ENCODE data around the gene CHRNA5.

The CHRNA5 gene

GRCh38 chr15:78620527-78621421, 55.5 kb downstream of the CHRNA5 start, which contains the start of gene CHRNA3:
TSS of gene CHRNA3 (minus strand) at chr15:78620996. CDS start at chr15:78620794, 202 bp downstream.
- no peak for DNase-seq

- DNase-seq: no peak
Observed at GRCh38 chr15:78621810-78622402, 56.6 kb downstream of the CHRNA5 start.

GRCh38 chr15:78623786-78624497, 58.6 kb downstream of the CHRNA5 start:
- DNase-seq: no peak

GRCh38 chr15:78624651-78625590, 59.6 kb downstream of the CHRNA5 start:
- DNase-seq: no peak

- no peak for DNase-seq
Observed at GRCh38 chr15:78625606-78626280, 60.4 kb downstream of the CHRNA5 start.

GRCh38 chr15:78626381-78626995, 61.2 kb downstream of the CHRNA5 start:
- DNase-seq: no peak

- DNase-seq: no peak
Observed at GRCh38 chr15:78627348-78627747, 62.0 kb downstream of the CHRNA5 start.

- no peak for DNase-seq
Observed at GRCh38 chr15:78628227-78628626, 62.9 kb downstream of the CHRNA5 start.

- no peak for DNase-seq
Observed at GRCh38 chr15:78629031-78629715, 63.9 kb downstream of the CHRNA5 start.

GRCh38 chr15:78629716-78630065, 64.4 kb downstream of the CHRNA5 start:
- no peak for DNase-seq

- DNase-seq: no peak
Observed at GRCh38 chr15:78630886-78631633, 65.7 kb downstream of the CHRNA5 start.

- DNase-seq: no peak
Observed at GRCh38 chr15:78633348-78633747, 68.0 kb downstream of the CHRNA5 start.

- DNase-seq: no peak
Observed at GRCh38 chr15:78634210-78635145, 69.2 kb downstream of the CHRNA5 start.

GRCh38 chr15:78635346-78635745, 70.0 kb downstream of the CHRNA5 start:
- no peak for DNase-seq

- no peak for DNase-seq
Observed at GRCh38 chr15:78636378-78636859, 71.1 kb downstream of the CHRNA5 start.

- DNase-seq: no peak
Observed at GRCh38 chr15:78637776-78638435, 72.6 kb downstream of the CHRNA5 start.

GRCh38 chr15:78638658-78639314, 73.5 kb downstream of the CHRNA5 start:
- DNase-seq: no peak

Measured in activated CD4-positive, alpha-beta T cell treated with anti-CD3 and anti-CD28 coated beads for 1 hour (primary cell).